Fibroblast of skin of scalp (primary cell): ENCODE results near the gene THEMIS2.

Experiments
- DNase-seq: peaks from one replicate; pipeline ENCODE4 v3.0.0-alpha.2; 2013

Gene THEMIS2

DNA sequence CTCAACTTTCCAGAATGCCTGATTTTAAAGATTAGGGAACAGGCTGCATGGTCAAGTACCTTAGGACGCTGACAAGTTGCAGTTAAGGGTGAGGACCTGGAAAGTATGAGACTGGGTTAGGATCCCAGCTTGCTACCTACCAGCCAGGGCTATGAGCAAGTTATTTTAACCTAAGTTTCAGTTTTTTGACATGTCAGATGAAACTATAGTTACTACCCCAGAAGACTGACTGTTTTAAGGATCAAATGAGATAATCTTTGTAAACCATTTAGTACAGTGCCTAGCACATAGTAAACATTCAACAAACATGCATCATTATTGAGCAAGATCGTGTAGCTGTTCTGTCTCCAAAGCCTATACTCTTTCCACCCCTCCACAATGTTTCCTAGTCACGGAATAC, 14.4 kb downstream of the THEMIS2 start:
- DNase-seq, result no peak

DNA sequence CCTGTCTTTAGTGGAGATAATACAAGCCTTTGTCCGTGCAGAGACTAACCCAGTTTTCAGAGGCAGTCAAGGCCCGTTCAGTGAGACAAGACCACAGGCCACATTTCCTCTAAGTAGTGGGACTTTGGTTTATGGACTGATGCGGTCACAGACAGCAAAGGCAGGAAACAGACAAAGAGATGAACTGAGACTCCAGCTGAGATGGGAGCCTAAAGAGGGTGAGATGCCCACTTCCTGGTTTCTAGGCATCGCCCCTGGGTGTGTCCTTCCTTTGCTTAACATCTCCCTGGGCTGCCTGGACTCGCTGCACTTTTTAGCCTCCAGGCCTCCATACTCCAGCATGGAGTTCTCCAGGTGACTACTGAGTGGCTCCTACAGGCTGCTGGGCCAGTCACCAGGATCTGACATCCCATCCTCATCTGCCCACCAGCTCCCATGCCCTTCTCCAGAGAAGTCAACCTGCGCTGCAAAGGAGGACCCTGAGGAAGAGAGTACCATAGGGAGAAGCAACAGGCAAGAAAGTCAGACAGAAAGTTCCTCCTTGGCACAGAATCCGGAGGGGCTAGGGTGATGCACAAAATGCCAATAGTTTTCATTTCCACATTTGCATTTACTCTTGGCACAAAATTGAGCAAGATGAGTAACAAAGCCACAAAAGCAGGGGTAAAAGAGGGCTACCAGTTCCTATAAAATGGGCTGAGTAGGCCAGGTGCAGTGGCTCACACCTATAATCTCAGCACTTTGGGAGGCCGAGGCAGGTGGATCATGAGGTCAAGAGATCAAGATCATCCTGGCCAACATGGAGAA, 15.1 kb downstream of the THEMIS2 start:
- no peak for DNase-seq

DNA sequence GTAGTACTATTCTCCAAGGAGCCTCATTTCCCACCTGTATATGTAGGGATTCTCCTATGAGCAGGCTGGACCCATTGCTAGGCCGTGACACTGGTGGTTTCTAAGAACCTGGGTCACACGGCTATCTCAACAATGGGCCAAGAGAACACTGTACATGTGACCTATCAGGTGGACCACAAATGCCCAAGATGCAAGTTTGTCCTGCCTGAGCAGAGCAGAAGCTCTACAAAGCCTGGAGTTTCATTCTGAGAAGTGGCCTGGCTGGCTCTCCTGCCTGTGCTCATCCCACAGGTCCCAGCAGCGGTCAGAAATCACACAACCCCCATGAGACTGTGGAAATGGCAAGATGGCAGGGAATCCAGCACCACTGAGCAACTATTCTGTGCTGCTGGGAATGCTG, 17.2 kb downstream of the THEMIS2 start:
- no peak for DNase-seq

DNA sequence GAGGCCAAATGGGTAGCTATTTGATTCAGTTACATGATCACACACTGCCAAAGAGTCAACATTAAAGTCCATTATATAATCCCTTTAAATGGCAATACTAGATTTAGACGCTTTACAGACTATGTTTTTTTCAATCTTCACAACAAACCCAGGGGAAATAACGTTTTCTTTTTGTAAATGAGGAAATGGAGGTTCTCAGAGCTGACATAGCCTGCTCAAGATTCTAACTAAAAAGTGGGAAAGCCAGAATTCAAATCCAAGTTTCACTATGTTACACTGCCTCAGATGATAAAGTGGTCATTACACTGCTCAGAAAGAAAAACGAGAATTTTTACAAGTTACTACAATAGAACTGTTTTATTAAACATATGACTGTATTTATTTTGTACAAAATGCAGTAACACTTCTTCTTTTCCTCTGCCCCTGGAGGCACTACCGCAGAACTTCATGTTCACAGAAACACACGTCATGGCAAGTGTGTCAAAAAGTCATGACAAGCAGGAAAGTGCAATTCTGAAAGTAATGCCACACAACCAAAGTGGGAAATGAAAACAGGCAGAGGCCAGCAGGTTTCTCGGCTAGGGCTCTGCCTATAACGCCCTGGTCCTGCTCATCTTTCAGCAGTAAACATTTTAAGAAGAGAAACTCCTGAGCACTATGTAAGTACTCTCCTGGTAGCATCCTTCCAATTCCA, 19.0 kb downstream of the THEMIS2 start:
- DNase-seq, result no peak

DNA sequence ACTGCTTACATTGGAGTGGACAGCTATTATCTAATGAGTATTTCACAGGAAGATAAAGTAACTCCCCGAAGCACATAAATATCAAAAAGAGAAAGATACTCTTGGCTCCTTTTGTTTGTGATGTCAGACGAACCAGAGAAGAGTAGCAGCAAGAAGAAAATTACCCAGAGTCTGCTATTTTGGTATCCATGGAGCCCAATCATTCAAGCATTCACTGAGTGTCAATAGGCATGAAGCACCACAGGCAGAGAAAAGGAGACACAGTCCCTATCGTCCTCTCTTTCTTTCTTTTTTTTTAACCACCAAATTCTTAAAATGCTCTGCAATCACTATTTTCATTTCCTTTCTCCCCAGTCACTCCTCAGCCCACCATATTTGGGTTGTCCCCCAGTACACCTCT, 22.2 kb downstream of the THEMIS2 start:
- DNase-seq, result no peak

DNA sequence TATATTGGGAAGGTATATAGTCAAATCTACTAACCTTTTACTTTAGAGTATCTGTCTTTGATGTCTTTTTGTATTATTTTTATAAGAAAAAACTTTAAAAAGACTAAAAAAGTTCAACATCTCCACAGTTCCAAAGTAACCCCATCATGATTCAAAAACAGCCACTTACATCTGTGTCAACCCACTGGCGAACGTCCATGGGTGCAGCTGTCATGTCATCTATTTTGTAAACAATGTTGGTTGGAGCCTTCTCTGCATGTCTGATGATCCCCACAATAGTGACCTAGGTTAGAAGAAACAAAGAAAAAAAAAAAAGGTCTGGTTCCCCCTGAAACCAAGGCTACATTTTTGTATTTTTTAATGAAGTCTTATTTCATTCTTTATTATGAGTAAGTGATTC, 34.4 kb downstream of the THEMIS2 start:
- DNase-seq, result no peak

DNA sequence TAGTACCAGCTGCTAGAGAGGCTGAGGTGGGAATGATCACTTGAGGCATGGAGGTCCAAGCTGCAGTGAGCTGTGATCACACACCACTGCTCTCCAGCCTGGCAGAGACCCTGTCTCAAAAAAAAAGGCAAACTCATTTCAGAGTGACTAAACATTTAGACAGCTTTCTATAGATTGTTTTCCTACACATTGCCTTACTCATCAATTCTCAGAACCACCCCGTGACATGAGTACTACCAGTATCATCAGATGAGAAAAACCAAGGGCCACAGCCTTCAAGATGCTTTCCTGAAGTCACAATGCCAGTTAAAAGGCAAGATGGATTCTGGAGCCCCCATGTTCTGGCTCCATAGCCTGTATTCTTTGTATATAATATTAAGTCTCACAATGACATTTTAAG, 40.1 kb downstream of the THEMIS2 start:
- DNase-seq, result no peak

DNA sequence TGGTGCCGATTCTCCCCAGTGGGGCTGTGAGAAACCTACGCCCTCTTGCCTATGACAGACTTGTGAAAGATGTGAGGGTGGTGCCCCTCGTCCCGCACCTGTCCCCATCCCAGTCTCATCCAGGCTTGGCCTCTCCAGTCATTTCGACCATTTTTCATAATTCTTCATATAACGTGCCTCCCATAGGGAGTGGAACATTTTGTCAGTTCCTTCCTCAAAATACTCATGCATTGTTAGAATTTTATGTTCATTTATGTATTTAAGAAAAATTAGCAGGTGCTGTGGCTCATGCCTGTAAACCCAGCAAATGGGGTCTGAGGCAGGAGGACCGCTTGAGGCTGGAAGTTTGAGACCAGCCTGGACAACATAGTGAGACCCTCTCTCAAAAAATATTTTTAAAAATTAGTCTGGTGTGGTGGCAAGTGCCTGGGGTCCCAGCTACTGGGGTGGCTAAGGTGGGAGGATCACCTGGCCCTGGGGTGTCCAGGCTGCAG, 42.8 kb downstream of the THEMIS2 start:
- no peak for DNase-seq

DNA sequence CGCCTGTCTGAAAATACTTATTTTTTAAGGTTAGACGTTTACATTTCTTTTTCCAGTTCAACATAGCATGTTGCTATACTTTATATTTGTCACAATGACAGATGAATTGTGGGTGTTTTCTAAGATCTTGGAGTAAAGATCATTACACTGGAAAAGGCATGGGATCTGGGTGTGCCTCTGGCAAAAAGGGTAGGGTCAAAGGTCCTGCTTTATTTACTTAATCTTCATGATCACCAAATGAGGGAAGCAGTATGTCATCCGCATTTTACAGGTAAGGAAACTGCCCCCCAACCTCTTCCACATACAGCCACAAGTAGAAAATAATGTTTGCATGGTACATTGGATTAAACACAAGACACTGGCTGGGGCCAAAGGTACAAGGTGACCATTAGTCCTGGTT, 49.9 kb downstream of the THEMIS2 start:
- no peak for DNase-seq

DNA sequence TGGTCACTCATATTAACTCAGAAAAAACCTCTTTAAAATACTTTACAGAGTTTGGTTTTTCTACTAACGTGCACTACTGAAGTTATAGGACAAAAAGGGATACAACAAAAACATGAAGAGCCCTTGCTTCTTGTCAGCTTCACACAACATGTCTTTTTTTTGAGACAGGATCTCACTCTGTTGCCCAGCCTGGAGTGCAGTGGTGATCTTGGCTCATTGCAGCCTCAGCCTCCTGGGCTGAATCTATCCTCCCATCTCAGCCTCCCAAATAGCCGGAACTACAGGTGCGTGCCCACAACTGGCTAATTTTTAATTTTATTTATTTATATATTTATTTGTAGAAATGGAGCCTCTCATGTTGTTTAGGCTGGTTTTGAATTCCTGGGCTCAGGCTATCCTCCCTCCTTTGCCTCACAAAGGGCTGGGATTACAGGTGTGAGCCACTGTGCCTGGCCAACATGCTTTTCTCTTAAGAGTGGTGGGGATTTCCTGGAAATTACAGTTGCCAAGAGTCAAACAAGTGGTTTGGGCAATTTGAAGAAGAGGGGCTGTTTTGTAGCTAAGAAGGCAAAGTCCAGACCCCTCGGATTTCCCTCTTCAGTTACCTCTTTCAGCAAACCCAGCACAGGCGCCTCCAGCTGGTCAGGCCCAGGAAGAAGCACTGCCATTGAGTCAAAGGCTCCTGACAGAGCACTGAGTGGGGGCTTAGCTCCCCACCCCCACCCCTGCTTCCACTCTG, 56.0 kb downstream of the THEMIS2 start:
- DNase-seq, result no peak

DNA sequence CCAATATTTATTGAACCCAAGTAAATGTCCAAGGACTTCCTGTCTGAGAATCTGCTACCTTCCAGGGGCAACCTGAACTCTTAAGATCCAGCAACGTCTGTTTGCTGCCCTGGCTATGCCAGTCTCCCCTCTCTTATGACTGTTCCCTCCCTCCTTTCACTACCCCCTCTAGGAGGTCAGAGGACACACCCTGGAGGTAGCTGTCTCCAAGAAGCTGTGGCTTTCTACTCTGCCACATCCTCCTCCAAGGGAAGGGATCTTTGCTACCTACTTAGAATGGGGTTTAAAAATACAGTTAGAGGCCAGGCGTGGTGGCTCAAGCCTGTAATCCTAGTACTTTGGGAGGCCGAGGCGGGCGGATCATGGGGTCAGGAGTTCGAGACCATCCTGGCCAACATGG, 58.8 kb downstream of the THEMIS2 start:
- DNase-seq, result no peak

DNA sequence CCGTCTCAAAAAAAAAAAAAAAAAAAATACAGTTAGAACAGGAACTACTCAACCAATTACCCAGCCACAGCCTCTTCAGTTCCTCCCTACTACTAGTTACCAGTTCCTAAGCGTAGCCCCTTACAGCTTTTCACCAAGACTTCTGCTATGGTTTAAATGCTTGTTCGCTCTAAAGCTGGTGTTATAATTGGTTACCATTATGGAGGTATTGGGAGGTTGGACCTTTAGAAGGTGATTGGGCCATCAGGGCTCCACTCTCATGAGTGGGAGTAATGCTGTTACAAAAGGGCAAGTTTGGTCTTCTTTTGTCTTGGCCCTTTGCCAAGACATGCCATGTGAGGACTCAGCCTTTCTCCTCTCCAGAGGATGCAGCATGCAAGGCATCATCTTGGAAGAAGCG, 59.4 kb downstream of the THEMIS2 start:
- DNase-seq, result no peak

DNA sequence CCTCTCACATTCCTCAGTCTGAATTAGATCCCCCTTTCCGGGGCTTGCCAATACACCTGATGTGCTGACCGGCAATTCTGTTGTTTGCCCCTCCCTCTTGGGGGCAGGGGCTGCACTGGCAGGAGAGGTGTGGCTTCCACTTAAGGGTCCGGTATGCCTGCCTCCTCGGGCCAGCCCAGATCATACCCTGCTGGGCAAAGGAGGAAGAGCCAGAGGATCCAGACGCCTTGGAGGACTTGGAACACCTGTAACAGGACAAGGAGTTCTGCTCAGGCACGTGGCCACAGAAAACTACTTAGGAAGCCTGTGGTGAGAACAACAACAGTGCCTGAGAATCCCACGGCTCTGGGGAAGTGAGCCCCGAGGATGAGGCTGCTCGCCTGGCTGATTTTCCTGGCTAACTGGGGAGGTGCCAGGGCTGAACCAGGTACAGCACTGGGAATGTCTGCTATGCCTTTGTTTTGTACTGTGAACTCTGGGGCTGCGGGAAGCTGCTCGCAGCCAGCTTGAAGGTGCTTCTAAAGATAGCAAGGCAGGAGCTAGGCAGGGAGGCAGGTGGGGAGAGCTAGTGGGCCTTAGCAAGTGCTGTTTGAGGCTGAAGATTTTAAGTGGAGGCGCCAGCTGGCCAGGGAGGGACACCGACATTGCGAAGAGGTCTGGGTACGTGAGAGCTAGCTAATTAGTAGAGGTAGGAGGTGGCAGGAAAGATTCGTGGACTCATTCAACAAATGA, 62.6 kb downstream of the THEMIS2 start, which contains the start of gene SMPDL3B:
Gene SMPDL3B (plus strand): TSS at position 183 of the 732 bp plus-strand sequence. CDS start 184 bp downstream, at position 367.
- no peak for DNase-seq

DNA sequence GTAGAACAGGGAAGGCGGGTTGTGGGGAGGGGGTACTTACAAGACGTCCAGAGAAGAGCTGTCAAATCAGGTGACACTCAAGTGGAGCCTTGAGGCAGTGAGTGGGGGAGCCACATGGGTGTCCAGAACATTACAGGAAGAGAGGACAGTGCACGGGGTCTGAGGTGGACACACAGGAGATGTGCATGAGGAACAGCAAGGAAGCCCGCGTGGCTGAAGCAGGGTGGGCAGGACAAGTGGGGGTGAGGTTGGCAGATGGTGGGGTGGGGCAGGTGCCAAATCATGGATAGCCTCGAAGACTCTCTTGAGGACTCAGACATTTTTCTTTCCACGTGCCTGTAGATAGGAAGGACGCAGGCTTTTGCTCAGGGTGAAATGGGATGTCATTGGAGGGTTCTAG, 63.4 kb downstream of the THEMIS2 start:
- no peak for DNase-seq
